ENCODE data around the gene FOXO6.

GRCh38 chr1:41428738-41429640, 67.8 kb downstream of the FOXO6 start:
- TF ChIP-seq POLR2AphosphoS5 (IDR thresholded peaks at IDR 0.05; ENCODE audit: low read depth, low read length) = no peak
- no peak for TF ChIP-seq TAF1 (IDR thresholded peaks at IDR 0.05; ENCODE audit: low read depth, low read length)
- TF ChIP-seq POLR2A (IDR thresholded peaks at IDR 0.05; ENCODE audit: low read depth, low read length) = no peak

All from GM12891 (cell line).